Spleen (tissue), 11 donors: Measurements from ENCODE around the gene TWIST2. TPM values are rescaled to one million over a fixed set of nuclear protein-coding genes. Genes with fewer than 3 reads are reported as not detected.

ENCODE experiments used
- DNase-seq: peaks from one replicate; pipeline ENCODE4 v3.0.0-alpha.2; 2020
- H3K27ac ChIP-seq, 8 donors: fragments of 200-600 bp; sonication (generic) in 7 of 8; 1 replicate in 4 of 8; 2 replicates in 4 of 8; pipeline versions ENCODE4 v1.5.0 to v1.8.0; 2016 to 2021; ENCODE audit warnings: inconsistent platforms in 4 of 8, mild to moderate bottlenecking in 4 of 8, moderate library complexity in 1 of 8
- H3K27me3 ChIP-seq, 7 donors: fragments of 200-600 bp; sonication (generic) in 6 of 7; replicated peaks in 1 of 7; 1 replicate in 4 of 7; 2 replicates in 3 of 7; pipeline versions ENCODE4 v1.5.0 to v1.8.0; 2016 to 2021; ENCODE audit warnings: inconsistent platforms in 3 of 7, mild to moderate bottlenecking in 1 of 7
- H3K36me3 ChIP-seq, 6 donors: fragments of 200-600 bp; sonication (generic) in 5 of 6; 1 replicate in 4 of 6; 2 replicates in 2 of 6; pipeline versions ENCODE4 v1.5.0 to v1.8.0; 2016 to 2021; ENCODE audit warnings: inconsistent platforms in 2 of 6
- H3K4me1 ChIP-seq, 6 donors: fragments of 200-600 bp; sonication (generic) in 5 of 6; 1 replicate in 3 of 6; 2 replicates in 3 of 6; pipeline versions ENCODE4 v1.5.0 to v1.8.0; 2016 to 2021; ENCODE audit warnings: inconsistent platforms in 3 of 6
- H3K4me3 ChIP-seq, 8 donors: fragments of 200-600 bp; sonication (generic) in 7 of 8; 1 replicate in 4 of 8; 2 replicates in 4 of 8; pipeline versions ENCODE4 v1.5.0 to v1.8.0; 2016 to 2021; ENCODE audit warnings: inconsistent platforms in 4 of 8, mild to moderate bottlenecking in 4 of 8, moderate library complexity in 2 of 8
- H3K9me3 ChIP-seq, 8 donors: fragments of 200-600 bp; sonication (generic) in 7 of 8; 1 replicate in 4 of 8; 2 replicates in 4 of 8; pipeline versions ENCODE4 v1.5.0 to v1.8.0; 2016 to 2021; ENCODE audit warnings: inconsistent platforms in 4 of 8
- POLR2A ChIP-seq, 3 donors: fragments of 450-650 bp; IDR thresholded peaks; one replicate each; pipeline ENCODE4 v1.5.1; 2017; ENCODE audit warnings: antibody characterized with exemption in 3 of 3, mild to moderate bottlenecking in 1 of 3
- POLR2AphosphoS5 ChIP-seq, 3 donors: sonication (generic); formaldehyde crosslinking; IDR thresholded peaks; one replicate each; pipeline ENCODE4 v1.5.1; 2017; ENCODE audit warnings: antibody characterized with exemption in 3 of 3
- WGBS, 5 donors: extraction: QIAGEN DNeasy Blood & Tissue Kit in 3 of 5; methylation state at CpG; one replicate each; pipeline versions ENCODE4 v1.1.5 to v1.1.7; 2013 to 2018; 5-methylcytosine and 5-hydroxymethylcytosine counted together
- intact Hi-C: fragments of 100-400 bp; cut with DNase I; formaldehyde crosslinking; loops from one replicate; pipeline ENCODE4 v1.15.0; 2023; ENCODE audit warnings: low total_unique reads
- polyA plus RNA-seq, 3 donors: library from polyadenylated mRNA; stranded (reverse); fragments of 200-250 nt; gene quantifications; one replicate each; pipeline ENCODE4 v1.2.1, GENCODE V29; 2013
- total RNA-seq, 7 donors: library from RNA; depleted of rRNA in 3 of 7; stranded (reverse); fragments of >200 nt in 3 of 7; fragmentation: NEBNext Ultra II Directional in 4 of 7; extraction: Animal tissue kit (Norgen Biotek cat#: 25700) in 4 of 7; gene quantifications; one replicate each; pipeline versions ENCODE4 v1.1.0 to v1.2.1, GENCODE V29; 2016 to 2021
- TF ChIP-seq, protein P1 (sequence below), 11 experiments: fragments of 200-600 bp in 7 of 11; fragments of 450-650 bp in 4 of 11; sonication (generic) in 4 of 11; IDR thresholded peaks in 8 of 11; conservative IDR thresholded peaks in 3 of 11; 1 replicate in 7 of 11; 2 replicates in 4 of 11; pipeline versions ENCODE4 v1.4.0 to v1.8.0; 2016 to 2021; ENCODE audit warnings: antibody characterized with exemption in 11 of 11, inconsistent platforms in 4 of 11, mild to moderate bottlenecking in 1 of 11
- donor health status: healthy with polysubstance abuse.
- donor health status: DM: no; HTN: no; CAD: no; lungs with moderate emphysema.
- donor health status: DM: no; HTN: no; CAD: no.
- donor health status: Bipolar disorder and iron deficiency.
- donor health status: healthy.
- donor health status: DM: no; HTN: no; CAD: no.
- donor health status: DM: yes; HTN: yes; CAD: no.

TWIST2 gene
- total and polyA plus RNA-seq, 10 donors, result 1.7 to 9.0 (median 2.4) TPM

DNA sequence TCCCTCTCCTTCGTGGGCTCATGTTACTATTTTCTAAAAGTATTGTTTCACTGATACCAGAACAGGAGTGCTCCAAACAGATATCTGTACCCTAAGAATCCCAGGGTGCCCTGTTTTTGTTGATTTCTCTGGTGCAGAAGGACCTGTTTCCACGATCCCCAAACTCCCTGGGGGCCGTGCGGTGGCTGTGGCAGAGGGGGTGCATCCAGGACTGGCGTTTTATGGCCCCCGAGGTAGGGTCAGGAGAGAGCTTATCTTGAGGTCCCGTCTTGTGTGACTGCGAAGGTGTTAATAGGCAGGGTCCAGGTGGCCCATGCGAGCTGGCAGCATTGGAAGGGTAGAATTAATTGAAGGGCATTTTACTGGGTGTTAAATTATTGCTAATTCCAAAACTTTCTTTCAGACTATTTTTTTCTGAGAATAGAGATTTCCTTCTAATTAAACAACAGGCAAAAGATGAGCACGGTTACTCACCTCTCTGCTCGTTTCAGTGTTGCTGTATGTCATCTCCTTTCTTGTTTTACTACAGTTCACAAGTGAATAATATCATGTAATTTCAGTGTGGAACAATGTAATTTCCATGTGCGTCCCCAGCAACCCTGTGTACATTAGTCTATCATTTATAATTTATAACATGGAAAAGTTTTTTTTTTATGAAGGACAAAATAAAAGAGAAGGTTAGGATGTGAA is 8.2 kb downstream of the TWIST2 start:
- peaks cover 0 to 69% (median 3%) of the 10 kb centered on the region in 7 donors for H3K27me3 ChIP-seq
- H3K4me3 ChIP-seq, result no peak overlapping the region
- peaks cover 0 to 5% (median 0%) of the 10 kb centered on the region in 6 donors for H3K4me1 ChIP-seq
- 78 to 81% (median 79%) methylated on average over 12 of the region's 12 CpGs for WGBS, 5 donors
- H3K27ac ChIP-seq, result no peak overlapping the region
- no peaks in the 10 kb centered on the region for H3K36me3 ChIP-seq
- intact Hi-C loops, result no loop called here
- TF ChIP-seq, protein P1, sequence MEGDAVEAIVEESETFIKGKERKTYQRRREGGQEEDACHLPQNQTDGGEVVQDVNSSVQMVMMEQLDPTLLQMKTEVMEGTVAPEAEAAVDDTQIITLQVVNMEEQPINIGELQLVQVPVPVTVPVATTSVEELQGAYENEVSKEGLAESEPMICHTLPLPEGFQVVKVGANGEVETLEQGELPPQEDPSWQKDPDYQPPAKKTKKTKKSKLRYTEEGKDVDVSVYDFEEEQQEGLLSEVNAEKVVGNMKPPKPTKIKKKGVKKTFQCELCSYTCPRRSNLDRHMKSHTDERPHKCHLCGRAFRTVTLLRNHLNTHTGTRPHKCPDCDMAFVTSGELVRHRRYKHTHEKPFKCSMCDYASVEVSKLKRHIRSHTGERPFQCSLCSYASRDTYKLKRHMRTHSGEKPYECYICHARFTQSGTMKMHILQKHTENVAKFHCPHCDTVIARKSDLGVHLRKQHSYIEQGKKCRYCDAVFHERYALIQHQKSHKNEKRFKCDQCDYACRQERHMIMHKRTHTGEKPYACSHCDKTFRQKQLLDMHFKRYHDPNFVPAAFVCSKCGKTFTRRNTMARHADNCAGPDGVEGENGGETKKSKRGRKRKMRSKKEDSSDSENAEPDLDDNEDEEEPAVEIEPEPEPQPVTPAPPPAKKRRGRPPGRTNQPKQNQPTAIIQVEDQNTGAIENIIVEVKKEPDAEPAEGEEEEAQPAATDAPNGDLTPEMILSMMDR (IDR thresholded peaks at IDR 0.05 in 8 of 11, conservative IDR thresholded peaks at IDR 0.05 in 3 of 11), result no peak
- TF ChIP-seq POLR2A (IDR thresholded peaks at IDR 0.05), result no peak
- no peak for TF ChIP-seq POLR2AphosphoS5 (IDR thresholded peaks at IDR 0.05)
- H3K9me3 ChIP-seq, result no peaks in the 10 kb centered on the region
- no peak for DNase-seq

DNA sequence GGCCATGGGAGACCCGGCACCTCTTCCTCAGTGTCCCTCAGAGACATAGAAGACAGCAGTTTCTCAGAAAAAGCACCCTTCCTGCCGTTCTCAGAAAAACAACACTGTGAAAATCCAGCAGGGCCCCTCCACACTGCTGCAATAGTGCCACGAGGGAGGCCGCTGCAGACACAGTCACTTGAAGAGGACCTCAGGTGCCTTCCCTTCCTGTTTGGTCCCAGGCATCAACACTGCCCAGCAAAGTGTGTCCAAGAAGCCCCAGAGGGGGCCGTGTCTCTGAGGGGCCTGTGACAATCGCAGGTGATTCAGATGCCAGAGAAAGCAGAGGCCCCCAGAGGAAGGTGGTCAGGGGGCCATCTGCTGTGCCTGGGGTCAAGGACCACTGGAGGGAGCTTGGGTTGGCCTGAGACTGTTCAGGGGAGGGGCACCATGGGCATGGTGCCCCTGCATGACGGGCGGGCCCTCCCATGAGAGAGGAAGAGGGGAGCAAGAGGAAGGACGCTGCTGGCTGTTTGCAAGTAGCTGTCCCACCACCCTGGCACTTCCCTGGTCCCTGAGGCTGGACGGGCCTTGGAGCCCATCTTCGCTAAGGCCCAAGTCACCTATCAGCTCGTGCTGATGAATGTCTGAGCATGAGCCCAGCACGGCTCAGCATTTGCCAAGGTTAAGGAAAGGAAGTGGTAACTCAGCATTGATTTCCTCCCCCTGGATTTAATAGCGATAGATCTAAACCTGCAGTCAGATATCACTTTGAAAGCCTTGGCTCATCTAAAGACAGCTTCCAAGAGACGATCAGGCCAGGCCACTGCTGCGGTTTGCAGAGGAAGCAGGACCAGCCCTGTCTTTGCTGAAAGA is 9.1 kb downstream of the TWIST2 start:
- peaks cover 0 to 5% (median 0%) of the 10 kb centered on the region in 6 donors for H3K4me1 ChIP-seq
- no peak for DNase-seq
- 68 to 77% (median 71%) methylated on average over 16 of the region's 16 CpGs for WGBS, 5 donors

DNA sequence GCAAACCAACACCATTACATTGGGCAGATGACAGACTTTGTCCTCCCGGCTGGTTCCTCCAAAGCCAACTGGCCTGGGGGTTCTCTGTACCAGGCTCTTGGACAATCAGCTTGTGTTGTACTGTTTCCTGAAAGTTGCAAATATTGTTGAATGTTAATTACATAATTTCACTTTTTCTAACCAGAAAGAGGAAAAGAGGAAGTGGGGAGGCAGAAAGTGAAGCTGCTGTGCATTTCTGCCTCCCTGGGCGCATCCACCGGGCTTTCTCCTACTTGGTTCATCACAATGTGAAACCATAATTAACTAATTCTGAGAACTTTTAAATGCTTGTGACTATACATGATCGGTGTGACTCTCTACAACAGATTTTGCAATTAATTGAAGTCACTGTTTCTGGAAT is 10.1 kb downstream of the TWIST2 start:
- Histone ChIP-seq H3K36me3 (no peaks in the 10 kb centered on the region), H3K9me3 (no peaks in the 10 kb centered on the region), H3K4me3 (no peak overlapping the region), H3K27me3 (peaks cover 0 to 57% (median 3%) of the 10 kb centered on the region in 7 donors), H3K4me1 (peaks cover 0 to 5% (median 0%) of the 10 kb centered on the region in 6 donors), H3K27ac (no peak overlapping the region)
- TF ChIP-seq POLR2A (IDR thresholded peaks at IDR 0.05) (no peak), POLR2AphosphoS5 (IDR thresholded peaks at IDR 0.05) (no peak)
- TF ChIP-seq, protein P1 (IDR thresholded peaks at IDR 0.05 in 8 of 11, conservative IDR thresholded peaks at IDR 0.05 in 3 of 11), result no peak
- intact Hi-C loops, result no loop called here
- no peak for DNase-seq
- WGBS, 5 donors, result 29 to 57% (median 41%) methylated on average over 4 of the region's 4 CpGs

More for the DNA sequence above, 9.1 kb downstream of the TWIST2 start:
- Histone ChIP-seq H3K27ac (no peak overlapping the region), H3K36me3 (no peaks in the 10 kb centered on the region), H3K9me3 (no peaks in the 10 kb centered on the region), H3K27me3 (peaks cover 0 to 65% (median 3%) of the 10 kb centered on the region in 7 donors), H3K4me3 (no peak overlapping the region)
- no peak for TF ChIP-seq POLR2A (IDR thresholded peaks at IDR 0.05)
- TF ChIP-seq, protein P1 (IDR thresholded peaks at IDR 0.05 in 8 of 11, conservative IDR thresholded peaks at IDR 0.05 in 3 of 11), result no peak
- no peak for TF ChIP-seq POLR2AphosphoS5 (IDR thresholded peaks at IDR 0.05)
- intact Hi-C loops, result no loop called here
